HFFc6 (cell line): Measurements from ENCODE around the gene UNC5C. TPM values are rescaled to one million over a fixed set of nuclear protein-coding genes. Genes with fewer than 3 reads are reported as not detected.

Experiments used
- DNase-seq: peaks from one replicate; pipeline ENCODE4 v3.0.0-alpha.2; 2018
- H3K27ac Mint-ChIP-seq: 2 replicates; pipeline ENCODE4 v1.8.0; 2020; ENCODE audit warnings: mild to moderate bottlenecking, mixed read lengths
- H3K27me3 Mint-ChIP-seq: 2 replicates; pipeline ENCODE4 v1.8.0; 2021; ENCODE audit warnings: mild to moderate bottlenecking, moderate library complexity, mixed read lengths; ENCODE audit not compliant: insufficient read depth
- H3K36me3 Mint-ChIP-seq: 2 replicates; pipeline ENCODE4 v1.8.0; 2021; ENCODE audit warnings: low read depth, mixed read lengths
- H3K4me1 Mint-ChIP-seq: 2 replicates; pipeline ENCODE4 v1.8.0; 2020; ENCODE audit warnings: low read depth, mixed read lengths
- H3K4me3 Mint-ChIP-seq: 2 replicates; pipeline ENCODE4 v1.8.0; 2020; ENCODE audit warnings: mild to moderate bottlenecking, moderate library complexity, mixed read lengths
- H3K9me3 Mint-ChIP-seq: 2 replicates; pipeline ENCODE4 v1.8.0; 2020; ENCODE audit warnings: mild to moderate bottlenecking, mixed read lengths
- total RNA-seq, 6 experiments: library from RNA; stranded (reverse); fragmentation: NEBNext Ultra II Directional; extraction: Animal tissue kit (Norgen Biotek cat#: 25700); gene quantifications; 2 replicates in 1 of 6; 3 replicates in 5 of 6; pipeline ENCODE4 v1.2.3, GENCODE V29; 2021
- TF ChIP-seq, protein P1 (sequence below): fragments of 200-600 bp; sonication (generic); IDR thresholded peaks from 2 replicates; pipeline ENCODE4 v1.5.0; 2021; ENCODE audit warnings: antibody characterized with exemption, mild to moderate bottlenecking

The UNC5C gene
- total RNA-seq, 6 experiments from 2014 or later, result not detected

DNA sequence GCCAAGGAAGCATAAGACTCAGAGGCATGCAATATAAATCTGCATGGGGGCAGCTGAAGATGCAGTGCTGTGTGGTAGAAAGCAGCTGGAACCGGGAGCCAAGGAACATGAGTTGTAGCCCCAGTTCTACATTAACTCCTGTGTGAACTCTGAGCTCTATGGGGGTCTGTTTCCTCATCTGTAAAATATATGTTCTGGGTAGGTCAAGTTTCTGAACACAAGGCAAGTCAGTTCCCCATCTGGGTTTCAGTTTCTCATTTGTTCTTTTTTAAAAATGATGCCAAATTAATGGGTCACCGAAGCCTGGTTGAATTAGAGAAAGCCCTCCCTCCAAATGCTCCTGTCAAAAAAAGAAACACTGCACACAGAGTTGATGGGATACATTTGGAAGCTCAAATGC lies 24.0 kb downstream of the UNC5C start:
- no peak for DNase-seq
- Mint-ChIP-seq H3K4me1 (no peaks in the 10 kb centered on the region), H3K4me3 (no peak overlapping the region), H3K27ac (no peak overlapping the region), H3K36me3 (no peaks in the 10 kb centered on the region), H3K9me3 (peaks cover 14% of the 10 kb centered on the region), H3K27me3 (no peaks in the 10 kb centered on the region)
- TF ChIP-seq, protein P1, sequence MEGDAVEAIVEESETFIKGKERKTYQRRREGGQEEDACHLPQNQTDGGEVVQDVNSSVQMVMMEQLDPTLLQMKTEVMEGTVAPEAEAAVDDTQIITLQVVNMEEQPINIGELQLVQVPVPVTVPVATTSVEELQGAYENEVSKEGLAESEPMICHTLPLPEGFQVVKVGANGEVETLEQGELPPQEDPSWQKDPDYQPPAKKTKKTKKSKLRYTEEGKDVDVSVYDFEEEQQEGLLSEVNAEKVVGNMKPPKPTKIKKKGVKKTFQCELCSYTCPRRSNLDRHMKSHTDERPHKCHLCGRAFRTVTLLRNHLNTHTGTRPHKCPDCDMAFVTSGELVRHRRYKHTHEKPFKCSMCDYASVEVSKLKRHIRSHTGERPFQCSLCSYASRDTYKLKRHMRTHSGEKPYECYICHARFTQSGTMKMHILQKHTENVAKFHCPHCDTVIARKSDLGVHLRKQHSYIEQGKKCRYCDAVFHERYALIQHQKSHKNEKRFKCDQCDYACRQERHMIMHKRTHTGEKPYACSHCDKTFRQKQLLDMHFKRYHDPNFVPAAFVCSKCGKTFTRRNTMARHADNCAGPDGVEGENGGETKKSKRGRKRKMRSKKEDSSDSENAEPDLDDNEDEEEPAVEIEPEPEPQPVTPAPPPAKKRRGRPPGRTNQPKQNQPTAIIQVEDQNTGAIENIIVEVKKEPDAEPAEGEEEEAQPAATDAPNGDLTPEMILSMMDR, result no peak

DNA sequence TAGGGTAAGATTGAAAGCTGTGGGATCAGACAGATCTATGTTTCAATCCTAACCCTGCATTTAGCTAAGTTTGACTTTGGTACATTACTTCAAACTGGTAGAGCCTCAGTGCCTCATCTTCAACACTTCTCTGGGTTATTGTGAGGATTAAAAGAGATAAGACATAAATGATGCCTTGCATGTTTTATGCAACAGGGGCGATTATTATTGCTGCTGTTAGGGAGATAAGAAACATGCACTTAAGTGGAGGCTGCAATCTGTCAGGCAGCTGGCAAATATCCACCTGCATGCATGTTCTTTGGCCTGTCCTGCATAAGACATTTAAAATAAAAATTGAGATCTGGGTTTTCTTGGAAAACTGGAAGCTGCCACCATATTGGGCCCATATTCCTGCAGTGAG lies 24.6 kb downstream of the UNC5C start:
- Mint-ChIP-seq H3K9me3 (peaks cover 16% of the 10 kb centered on the region), H3K27ac (no peak overlapping the region), H3K4me3 (no peak overlapping the region), H3K36me3 (no peaks in the 10 kb centered on the region), H3K4me1 (no peaks in the 10 kb centered on the region), H3K27me3 (no peaks in the 10 kb centered on the region)
- no peak for DNase-seq
- TF ChIP-seq, protein P1, result no peak

DNA sequence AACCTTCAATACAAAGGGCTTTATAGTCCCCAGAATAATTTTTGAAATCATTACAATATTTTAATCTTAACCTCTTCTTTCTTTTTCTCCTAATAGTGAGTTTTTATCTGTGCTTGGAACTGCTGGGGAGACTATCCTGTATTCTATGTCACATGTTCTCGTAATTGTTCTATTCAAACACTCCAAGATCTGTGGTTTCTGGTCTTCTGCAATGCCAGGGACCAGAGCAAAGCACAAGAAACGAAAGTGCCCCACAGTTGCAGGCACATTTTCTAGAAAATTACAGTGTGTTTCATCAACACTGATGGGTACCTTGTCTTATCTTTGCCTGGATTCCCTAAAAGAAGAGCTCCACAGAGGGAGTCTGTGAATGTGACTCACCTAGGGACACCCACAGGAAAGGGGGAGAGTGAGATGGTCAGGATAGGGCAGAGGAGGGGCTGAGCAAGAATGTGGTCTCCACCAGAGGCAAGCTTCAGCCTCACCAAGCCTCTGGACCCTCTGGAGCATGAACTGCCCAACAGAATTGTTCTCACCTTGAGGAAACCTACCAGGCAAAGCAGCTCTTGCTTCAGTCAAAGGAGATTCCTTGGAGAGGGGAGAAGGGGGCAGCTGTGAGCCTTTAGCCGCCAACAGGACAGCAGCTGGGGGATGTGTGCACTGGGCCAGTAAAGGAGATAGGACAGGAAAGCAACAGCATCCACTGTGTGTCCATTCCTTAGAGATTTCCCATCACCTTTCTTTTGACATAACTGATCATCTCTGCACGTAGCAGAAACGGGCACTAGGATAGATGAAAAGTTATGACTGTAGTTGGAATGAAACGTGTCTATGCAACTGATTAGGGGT lies 25.9 kb downstream of the UNC5C start:
- H3K36me3 Mint-ChIP-seq, result no peaks in the 10 kb centered on the region
- H3K4me3 Mint-ChIP-seq, result no peak overlapping the region
- no peaks in the 10 kb centered on the region for H3K27me3 Mint-ChIP-seq
- H3K4me1 Mint-ChIP-seq, result no peaks in the 10 kb centered on the region
- peaks cover 19% of the 10 kb centered on the region for H3K9me3 Mint-ChIP-seq
- H3K27ac Mint-ChIP-seq, result no peak overlapping the region
- no peak for DNase-seq
- TF ChIP-seq, protein P1, result no peak

DNA sequence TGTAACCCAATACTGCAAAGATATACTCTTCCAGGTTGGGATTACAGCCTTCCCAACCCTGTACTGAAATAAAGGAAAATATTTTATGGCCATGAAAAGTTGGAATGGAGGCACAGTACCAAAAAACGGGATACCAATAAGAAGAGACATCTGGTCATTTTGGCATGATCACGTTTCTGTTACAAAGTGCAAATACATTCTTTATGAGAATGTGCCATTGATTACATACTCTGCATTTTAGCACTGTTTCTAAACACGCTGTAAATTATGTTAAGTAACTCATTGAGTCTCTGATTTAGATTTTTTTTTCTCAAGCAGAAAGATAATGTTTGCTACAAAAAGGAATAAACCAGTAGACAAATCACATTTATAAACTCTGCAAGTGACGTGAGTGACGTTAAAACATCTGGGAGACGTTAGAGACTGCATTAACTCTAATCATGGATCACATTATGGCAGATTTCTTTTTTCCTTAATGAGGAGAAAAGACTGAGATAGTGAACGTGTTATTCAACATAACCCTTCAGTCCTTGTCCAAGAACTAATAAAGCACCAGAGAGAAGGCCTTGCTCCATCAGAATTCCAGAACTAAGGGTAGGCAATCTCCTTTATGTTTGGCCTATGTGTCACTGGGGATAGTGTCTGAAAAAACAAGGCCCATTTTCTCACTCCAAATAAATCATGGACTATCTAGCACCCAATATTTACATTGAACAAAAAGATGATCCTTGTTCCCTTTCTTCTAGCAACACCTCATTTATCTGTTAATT lies 31.0 kb downstream of the UNC5C start:
- H3K9me3 Mint-ChIP-seq, result peaks cover 23% of the 10 kb centered on the region
- no peaks in the 10 kb centered on the region for H3K36me3 Mint-ChIP-seq
- no peak for DNase-seq
- no peaks in the 10 kb centered on the region for H3K4me1 Mint-ChIP-seq
- no peak overlapping the region for H3K4me3 Mint-ChIP-seq
- no peak overlapping the region for H3K27ac Mint-ChIP-seq
- H3K27me3 Mint-ChIP-seq, result peaks cover 2% of the 10 kb centered on the region; the same call in 1 of the 2 replicates
- TF ChIP-seq, protein P1, result no peak

DNA sequence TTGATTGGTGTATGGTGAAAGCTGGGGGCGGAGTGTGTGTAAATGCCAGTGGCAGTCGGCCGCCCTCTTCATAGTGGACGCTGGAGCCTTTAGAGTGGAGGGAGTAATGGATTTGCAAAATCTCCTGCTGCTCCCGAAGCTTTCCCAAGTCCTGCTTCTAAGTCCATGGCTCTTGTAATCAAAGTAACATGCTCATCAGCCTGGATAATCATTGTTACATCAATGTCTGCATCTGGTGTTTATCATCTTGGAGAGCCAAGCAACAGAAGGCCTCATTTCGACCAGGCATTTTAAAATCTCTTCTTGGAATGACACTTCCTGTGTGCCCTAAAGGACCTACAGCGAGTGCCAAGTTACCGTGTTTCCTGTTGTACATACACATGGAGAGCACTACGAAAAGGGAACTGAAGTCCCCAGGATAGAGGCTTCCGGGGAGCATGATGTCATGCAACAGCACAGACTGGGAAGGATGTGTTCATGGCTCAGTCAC lies 32.2 kb downstream of the UNC5C start:
- peaks cover 27% of the 10 kb centered on the region for H3K9me3 Mint-ChIP-seq
- TF ChIP-seq, protein P1, result no peak
- H3K4me1 Mint-ChIP-seq, result no peaks in the 10 kb centered on the region
- H3K27ac Mint-ChIP-seq, result no peak overlapping the region
- no peaks in the 10 kb centered on the region for H3K36me3 Mint-ChIP-seq
- no peak overlapping the region for H3K4me3 Mint-ChIP-seq
- no peak for DNase-seq
- peaks cover 2% of the 10 kb centered on the region; the same call in 1 of the 2 replicates for H3K27me3 Mint-ChIP-seq
